Thyroid gland (tissue), 4 donors: ENCODE data around the gene EXT2.

ENCODE experiments used
- CTCF ChIP-seq, 6 experiments: fragments of 200-600 bp in 3 of 6; fragments of 450-650 bp in 3 of 6; sonication (generic) in 3 of 6; IDR thresholded peaks; one replicate each; pipeline ENCODE4 v1.5.1; 2016 to 2019; ENCODE audit warnings: antibody characterized with exemption in 6 of 6, mild to moderate bottlenecking in 2 of 6, inconsistent platforms in 1 of 6, moderate library complexity in 1 of 6
- POLR2A ChIP-seq, 2 donors: fragments of 450-650 bp; IDR thresholded peaks; one replicate each; pipeline ENCODE4 v1.6.1; 2017; ENCODE audit warnings: antibody characterized with exemption in 2 of 2, mild to moderate bottlenecking in 2 of 2, moderate library complexity in 1 of 2

GRCh38 chr11:44146931-44147330 is 51.5 kb downstream of the EXT2 start:
- TF ChIP-seq CTCF (IDR thresholded peaks at IDR 0.05) (no peak), POLR2A (IDR thresholded peaks at IDR 0.05) (no peak)
